Measurements from ENCODE around the gene MAN1A1. TPM values are rescaled to one million over a fixed set of nuclear protein-coding genes. Genes with fewer than 3 reads are reported as not detected.

Gene MAN1A1
- polyA plus RNA-seq, 3 donors = 11.0 to 20.4 (median 16.1) TPM

DNA sequence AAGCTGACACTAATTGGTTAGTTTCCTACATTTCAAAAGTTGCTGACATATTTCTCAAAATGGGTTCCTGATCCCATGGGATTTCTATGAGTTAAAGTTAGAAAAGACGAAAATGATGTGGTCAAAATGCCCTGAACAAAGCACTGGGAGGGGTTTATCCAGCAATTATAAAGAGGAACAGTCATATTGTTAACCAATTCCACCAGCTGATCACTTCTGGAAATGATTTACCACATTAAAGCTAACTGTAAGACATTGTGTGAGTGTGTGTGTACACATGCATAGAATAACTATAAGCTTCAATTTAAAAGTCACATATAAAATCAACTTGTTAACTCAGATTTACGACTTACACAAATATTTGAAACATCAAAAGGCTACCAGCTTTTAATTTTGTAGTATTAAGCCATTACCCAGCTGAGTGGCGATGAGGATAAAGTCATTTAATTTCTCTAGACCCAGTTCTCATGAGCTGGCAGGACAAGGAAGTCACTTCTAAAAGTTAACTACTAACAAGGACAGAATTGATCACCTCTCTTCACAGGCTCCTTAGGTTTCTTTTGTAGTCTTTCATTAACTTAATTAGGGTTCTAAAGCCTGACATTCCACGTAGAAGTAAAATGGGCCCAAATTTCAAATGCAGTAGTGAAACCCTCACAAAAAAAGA is 40.4 kb downstream of the MAN1A1 start:
- DNase-seq = no peak
- Histone ChIP-seq H3K79me2 (ENCODE audit: insufficient read depth, low read length) (peaks cover 45% of the 10 kb centered on the region), H3K9me3 (replicated peaks in 1 of 2; ENCODE audit: control insufficient read depth in 1 of 2, insufficient read depth in 1 of 2, low read length in 2 of 2) (no peaks in the 10 kb centered on the region), H4K20me1 (ENCODE audit: insufficient read depth, low read length) (peaks cover 10% of the 10 kb centered on the region), H3K4me3 (replicated peaks in 1 of 3; ENCODE audit: low read depth in 2 of 3, low read length in 3 of 3) (no peak overlapping the region), H3K27ac (ENCODE audit: low read depth in 1 of 2, low read length in 2 of 2) (no peak overlapping the region), H3K36me3 (replicated peaks in 1 of 2; ENCODE audit: control insufficient read depth in 1 of 2, insufficient read depth in 2 of 2, low read length in 2 of 2) (peaks cover 6 to 17% of the 10 kb centered on the region in 2 donors), H3K27me3 (ENCODE audit: control insufficient read depth in 2 of 2, insufficient read depth in 2 of 2, low read length in 2 of 2) (no peaks in the 10 kb centered on the region), H3K9ac (ENCODE audit: insufficient read depth, low read length, poor library complexity, severe bottlenecking) (no peak overlapping the region), H3K4me2 (replicated peaks; ENCODE audit: extremely low read depth, low read length, poor library complexity, severe bottlenecking) (no peak overlapping the region), H2AFZ (ENCODE audit: insufficient read depth, low read depth, low read length, poor library complexity, severe bottlenecking) (no peak overlapping the region), H3K4me1 (ENCODE audit: control insufficient read depth in 1 of 2, insufficient read depth in 2 of 2, low read length in 2 of 2) (peaks cover 39 to 62% of the 10 kb centered on the region in 2 donors)
- intact Hi-C loops (cut with micrococcal nuclease) = no loop called here
- H3K27me3 Mint-ChIP-seq (ENCODE audit: low read depth in 3 of 3) = peaks cover 0 to 2% (median 1%) of the 10 kb centered on the region in 3 donors
- H3K9me3 Mint-ChIP-seq = no peaks in the 10 kb centered on the region
- TF ChIP-seq, protein P1, sequence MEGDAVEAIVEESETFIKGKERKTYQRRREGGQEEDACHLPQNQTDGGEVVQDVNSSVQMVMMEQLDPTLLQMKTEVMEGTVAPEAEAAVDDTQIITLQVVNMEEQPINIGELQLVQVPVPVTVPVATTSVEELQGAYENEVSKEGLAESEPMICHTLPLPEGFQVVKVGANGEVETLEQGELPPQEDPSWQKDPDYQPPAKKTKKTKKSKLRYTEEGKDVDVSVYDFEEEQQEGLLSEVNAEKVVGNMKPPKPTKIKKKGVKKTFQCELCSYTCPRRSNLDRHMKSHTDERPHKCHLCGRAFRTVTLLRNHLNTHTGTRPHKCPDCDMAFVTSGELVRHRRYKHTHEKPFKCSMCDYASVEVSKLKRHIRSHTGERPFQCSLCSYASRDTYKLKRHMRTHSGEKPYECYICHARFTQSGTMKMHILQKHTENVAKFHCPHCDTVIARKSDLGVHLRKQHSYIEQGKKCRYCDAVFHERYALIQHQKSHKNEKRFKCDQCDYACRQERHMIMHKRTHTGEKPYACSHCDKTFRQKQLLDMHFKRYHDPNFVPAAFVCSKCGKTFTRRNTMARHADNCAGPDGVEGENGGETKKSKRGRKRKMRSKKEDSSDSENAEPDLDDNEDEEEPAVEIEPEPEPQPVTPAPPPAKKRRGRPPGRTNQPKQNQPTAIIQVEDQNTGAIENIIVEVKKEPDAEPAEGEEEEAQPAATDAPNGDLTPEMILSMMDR (IDR thresholded peaks at IDR 0.05) = no peak
- H3K4me1 Mint-ChIP-seq = peaks cover 56% of the 10 kb centered on the region
- H3K36me3 Mint-ChIP-seq = peaks cover 7 to 13% of the 10 kb centered on the region in 2 donors
- H3K4me3 Mint-ChIP-seq = no peak overlapping the region
- WGBS (ENCODE audit: insufficient coverage) = no CpG with 5 or more reads among the region's 4 CpGs
- peak overlapping the region in 1 of 7 donors; percentile 58 for H3K27ac Mint-ChIP-seq

GRCh38 chr6:119308048-119308570 is 41.5 kb downstream of the MAN1A1 start:
- Mint-ChIP-seq H3K36me3 (peaks cover 12 to 15% of the 10 kb centered on the region in 2 donors), H3K4me3 (no peak overlapping the region), H3K9me3 (no peaks in the 10 kb centered on the region), H3K27ac (no peak overlapping the region), H3K4me1 (peaks cover 46% of the 10 kb centered on the region), H3K27me3 (ENCODE audit: low read depth in 3 of 3) (no peaks in the 10 kb centered on the region)
- Histone ChIP-seq H3K27ac (ENCODE audit: low read depth in 1 of 2, low read length in 2 of 2) (peak overlapping the region in 1 of 2 donors; percentile 3), H4K20me1 (ENCODE audit: insufficient read depth, low read length) (peaks cover 10% of the 10 kb centered on the region), H3K4me1 (ENCODE audit: control insufficient read depth in 1 of 2, insufficient read depth in 2 of 2, low read length in 2 of 2) (peaks cover 29 to 52% of the 10 kb centered on the region in 2 donors), H3K4me3 (replicated peaks in 1 of 3; ENCODE audit: low read depth in 2 of 3, low read length in 3 of 3) (no peak overlapping the region), H3K36me3 (replicated peaks in 1 of 2; ENCODE audit: control insufficient read depth in 1 of 2, insufficient read depth in 2 of 2, low read length in 2 of 2) (peaks cover 6 to 17% of the 10 kb centered on the region in 2 donors), H3K79me2 (ENCODE audit: insufficient read depth, low read length) (peaks cover 35% of the 10 kb centered on the region), H3K9ac (ENCODE audit: insufficient read depth, low read length, poor library complexity, severe bottlenecking) (no peak overlapping the region), H2AFZ (ENCODE audit: insufficient read depth, low read depth, low read length, poor library complexity, severe bottlenecking) (no peak overlapping the region), H3K9me3 (replicated peaks in 1 of 2; ENCODE audit: control insufficient read depth in 1 of 2, insufficient read depth in 1 of 2, low read length in 2 of 2) (no peaks in the 10 kb centered on the region), H3K4me2 (replicated peaks; ENCODE audit: extremely low read depth, low read length, poor library complexity, severe bottlenecking) (no peak overlapping the region), H3K27me3 (ENCODE audit: control insufficient read depth in 2 of 2, insufficient read depth in 2 of 2, low read length in 2 of 2) (no peaks in the 10 kb centered on the region)
- DNase-seq = peak; percentile 14 to 55 (median 48)
- WGBS (ENCODE audit: insufficient coverage) = no CpG with 5 or more reads among the region's 2 CpGs
- TF ChIP-seq, protein P1 (IDR thresholded peaks at IDR 0.05) = no peak
- intact Hi-C loops (cut with micrococcal nuclease) = no loop called here

Measured in CD14-positive monocyte (primary cell).